Hepatocyte (in vitro differentiated cells): ENCODE results near the gene MKI67. TPM values are rescaled to one million over a fixed set of nuclear protein-coding genes. Genes with fewer than 3 reads are reported as not detected.

ENCODE experiments used
- DNase-seq: peaks from one replicate; pipeline ENCODE4 v3.0.0-alpha.2; 2016; ENCODE audit warnings: low spot score
- H2AFZ ChIP-seq: fragments of 200-600 bp; sonication (generic); 2 replicates; pipeline ENCODE4 v1.6.0; 2016; ENCODE audit warnings: antibody characterized with exemption, mild to moderate bottlenecking
- H3K27ac ChIP-seq: fragments of 200-600 bp; sonication (generic); 2 replicates; pipeline ENCODE4 v1.5.1; 2016; ENCODE audit warnings: mild to moderate bottlenecking
- H3K27me3 ChIP-seq: fragments of 200-600 bp; sonication (generic); 2 replicates; pipeline ENCODE4 v1.6.1; 2016
- H3K36me3 ChIP-seq: fragments of 200-600 bp; sonication (generic); replicated peaks from 2 replicates; pipeline ENCODE4 v1.5.1; 2016; ENCODE audit warnings: low read depth; ENCODE audit not compliant: insufficient read depth
- H3K4me1 ChIP-seq: fragments of 200-600 bp; sonication (generic); 2 replicates; pipeline ENCODE4 v1.5.1; 2016; ENCODE audit warnings: mild to moderate bottlenecking, moderate library complexity; ENCODE audit not compliant: insufficient read depth
- H3K4me2 ChIP-seq: fragments of 200-600 bp; sonication (generic); 2 replicates; pipeline ENCODE4 v1.6.0; 2016
- H3K4me3 ChIP-seq: fragments of 200-600 bp; sonication (generic); 2 replicates; pipeline ENCODE4 v1.5.1; 2016; ENCODE audit warnings: mild to moderate bottlenecking
- H3K79me2 ChIP-seq: fragments of 200-600 bp; sonication (generic); 2 replicates; pipeline ENCODE4 v1.6.0; 2017; ENCODE audit warnings: mild to moderate bottlenecking
- H3K9me2 ChIP-seq: fragments of 200-600 bp; sonication (generic); replicated peaks from 2 replicates; pipeline ENCODE4 v1.6.0; 2017; ENCODE audit warnings: mild to moderate bottlenecking; ENCODE audit not compliant: insufficient read depth
- H3K9me3 ChIP-seq: fragments of 200-600 bp; sonication (generic); 2 replicates; pipeline ENCODE4 v1.5.1; 2016; ENCODE audit warnings: low read depth, mild to moderate bottlenecking
- H4K20me1 ChIP-seq: fragments of 200-600 bp; sonication (generic); 2 replicates; pipeline ENCODE4 v1.6.0; 2016; ENCODE audit warnings: mild to moderate bottlenecking; ENCODE audit not compliant: insufficient read depth, poor library complexity, severe bottlenecking
- EZH2 ChIP-seq: fragments of 200-600 bp; sonication (generic); IDR thresholded peaks from 2 replicates; pipeline ENCODE4 v1.6.1; 2016; ENCODE audit warnings: antibody characterized with exemption, mild to moderate bottlenecking, borderline replicate concordance
- EZH2phosphoT487 ChIP-seq: fragments of 200-600 bp; sonication (generic); IDR thresholded peaks from one replicate; pipeline ENCODE4 v1.6.1; 2018; ENCODE audit warnings: antibody characterized with exemption, mild to moderate bottlenecking, low read depth, moderate library complexity; ENCODE audit not compliant: unreplicated experiment, severe bottlenecking
- WGBS: methylation state at CpG from one replicate; pipeline ENCODE4 v1.1.6; 2016; ENCODE audit warnings: low lambda C conversion rate; ENCODE audit errors: missing lambda C conversion rate; 5-methylcytosine and 5-hydroxymethylcytosine counted together
- polyA plus RNA-seq: library from polyadenylated mRNA; unstranded; fragments of >200 nt; fragmentation: Nextera tagmentation; extraction: Ambion mirVana; gene quantifications from 2 replicates; pipeline ENCODE4 v1.2.1, GENCODE V29; 2016
- total RNA-seq: library from RNA; depleted of rRNA; stranded (reverse); fragments of >200 nt; gene quantifications from 2 replicates; pipeline ENCODE4 v1.2.3, GENCODE V29; 2014
- TF ChIP-seq, protein P1 (sequence below): fragments of 200-600 bp; sonication (generic); IDR thresholded peaks from 2 replicates; pipeline ENCODE4 v1.5.1; 2016; ENCODE audit warnings: antibody characterized with exemption, mild to moderate bottlenecking; ENCODE audit not compliant: poor library complexity

The MKI67 gene
- total and polyA plus RNA-seq, 2 experiments from 2014 or later, result 8.1 to 13.1 TPM

- Histone ChIP-seq H3K4me2 (no peak overlapping the region), H4K20me1 (no peaks in the 10 kb centered on the region), H3K27ac (no peak overlapping the region), H2AFZ (no peak overlapping the region), H3K36me3 (no peaks in the 10 kb centered on the region), H3K27me3 (no peaks in the 10 kb centered on the region), H3K79me2 (no peaks in the 10 kb centered on the region), H3K4me3 (no peak overlapping the region), H3K4me1 (no peaks in the 10 kb centered on the region), H3K9me3 (no peaks in the 10 kb centered on the region), H3K9me2 (no peaks in the 10 kb centered on the region)
- WGBS, result 89% methylated on average over 8 of the region's 8 CpGs
- DNase-seq, result no peak
- TF ChIP-seq, protein P1, sequence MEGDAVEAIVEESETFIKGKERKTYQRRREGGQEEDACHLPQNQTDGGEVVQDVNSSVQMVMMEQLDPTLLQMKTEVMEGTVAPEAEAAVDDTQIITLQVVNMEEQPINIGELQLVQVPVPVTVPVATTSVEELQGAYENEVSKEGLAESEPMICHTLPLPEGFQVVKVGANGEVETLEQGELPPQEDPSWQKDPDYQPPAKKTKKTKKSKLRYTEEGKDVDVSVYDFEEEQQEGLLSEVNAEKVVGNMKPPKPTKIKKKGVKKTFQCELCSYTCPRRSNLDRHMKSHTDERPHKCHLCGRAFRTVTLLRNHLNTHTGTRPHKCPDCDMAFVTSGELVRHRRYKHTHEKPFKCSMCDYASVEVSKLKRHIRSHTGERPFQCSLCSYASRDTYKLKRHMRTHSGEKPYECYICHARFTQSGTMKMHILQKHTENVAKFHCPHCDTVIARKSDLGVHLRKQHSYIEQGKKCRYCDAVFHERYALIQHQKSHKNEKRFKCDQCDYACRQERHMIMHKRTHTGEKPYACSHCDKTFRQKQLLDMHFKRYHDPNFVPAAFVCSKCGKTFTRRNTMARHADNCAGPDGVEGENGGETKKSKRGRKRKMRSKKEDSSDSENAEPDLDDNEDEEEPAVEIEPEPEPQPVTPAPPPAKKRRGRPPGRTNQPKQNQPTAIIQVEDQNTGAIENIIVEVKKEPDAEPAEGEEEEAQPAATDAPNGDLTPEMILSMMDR, result no peak
- no peak for TF ChIP-seq EZH2phosphoT487
- TF ChIP-seq EZH2, result no peak
These were observed 23.0 kb downstream of the MKI67 start for GRCh38 chr10:128103229-128103714.

- TF ChIP-seq, protein P1, result no peak
- TF ChIP-seq EZH2phosphoT487 (no peak), EZH2 (no peak)
- 90% methylated on average over 19 of the region's 19 CpGs for WGBS
- H3K4me2 ChIP-seq, result no peak overlapping the region
- H3K36me3 ChIP-seq, result no peaks in the 10 kb centered on the region
- no peaks in the 10 kb centered on the region for H3K27me3 ChIP-seq
- DNase-seq, result no peak
- H4K20me1 ChIP-seq, result no peaks in the 10 kb centered on the region
- H3K79me2 ChIP-seq, result no peaks in the 10 kb centered on the region
- no peaks in the 10 kb centered on the region for H3K9me3 ChIP-seq
- no peak overlapping the region for H3K27ac ChIP-seq
- H3K9me2 ChIP-seq, result no peaks in the 10 kb centered on the region
- no peak overlapping the region for H2AFZ ChIP-seq
- no peaks in the 10 kb centered on the region for H3K4me1 ChIP-seq
- no peak overlapping the region for H3K4me3 ChIP-seq
These were observed 23.6 kb downstream of the MKI67 start for GRCh38 chr10:128102480-128103228.

DNA sequence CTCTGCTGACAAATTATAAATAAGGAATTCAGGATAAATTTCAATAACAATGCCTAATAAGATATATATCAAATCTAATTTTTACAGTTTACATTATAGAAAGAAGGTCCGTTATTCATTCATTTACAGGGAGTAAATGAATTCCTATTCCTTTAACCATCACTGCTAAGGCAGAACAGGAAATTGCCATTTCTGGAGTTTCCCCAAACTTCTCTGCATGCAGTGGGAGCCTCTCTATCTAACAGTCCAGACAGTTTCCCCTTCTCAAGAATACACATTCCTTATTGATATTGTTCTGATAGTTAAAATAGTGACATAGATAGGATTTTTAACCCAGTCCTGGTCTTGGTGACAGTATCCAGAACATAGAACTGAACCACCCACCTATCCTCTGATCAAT is 24.3 kb downstream of the MKI67 start:
- TF ChIP-seq, protein P1, result no peak
- TF ChIP-seq EZH2, result no peak
- no peak for TF ChIP-seq EZH2phosphoT487
- Histone ChIP-seq H4K20me1 (no peaks in the 10 kb centered on the region), H2AFZ (no peak overlapping the region), H3K27ac (no peak overlapping the region), H3K27me3 (no peaks in the 10 kb centered on the region), H3K36me3 (no peaks in the 10 kb centered on the region), H3K9me2 (no peaks in the 10 kb centered on the region), H3K4me2 (no peak overlapping the region), H3K4me3 (no peak overlapping the region), H3K79me2 (no peaks in the 10 kb centered on the region), H3K9me3 (no peaks in the 10 kb centered on the region), H3K4me1 (no peaks in the 10 kb centered on the region)
- WGBS, result 93% methylated on average over 1 of the region's 1 CpG
- no peak for DNase-seq

DNA sequence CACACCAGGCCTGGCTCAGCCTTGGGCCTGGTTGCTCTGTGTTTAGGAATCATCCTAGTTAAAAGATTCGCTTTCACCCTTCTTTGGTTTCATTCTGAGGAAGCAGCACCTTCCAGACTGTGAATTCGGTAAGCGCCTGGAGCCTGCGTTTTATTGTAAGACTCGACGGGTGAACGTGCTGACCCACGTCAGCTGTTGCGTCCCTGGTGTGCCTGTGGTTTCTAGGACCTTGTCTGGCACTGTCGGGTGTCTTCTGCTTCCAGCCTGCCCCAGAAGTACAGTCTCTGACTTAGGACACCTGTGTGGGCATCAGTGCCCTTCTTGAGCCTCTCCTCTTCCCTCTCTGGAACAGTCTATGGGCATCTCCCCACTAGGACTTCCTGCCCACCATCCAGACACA is 26.3 kb downstream of the MKI67 start:
- no peaks in the 10 kb centered on the region for H3K36me3 ChIP-seq
- no peaks in the 10 kb centered on the region for H3K9me2 ChIP-seq
- no peaks in the 10 kb centered on the region for H3K27me3 ChIP-seq
- no peaks in the 10 kb centered on the region for H3K9me3 ChIP-seq
- no peak overlapping the region for H3K4me3 ChIP-seq
- no peak overlapping the region for H3K27ac ChIP-seq
- peaks cover 8% of the 10 kb centered on the region for H3K4me1 ChIP-seq
- H3K79me2 ChIP-seq, result no peaks in the 10 kb centered on the region
- no peak overlapping the region for H3K4me2 ChIP-seq
- no peak overlapping the region for H2AFZ ChIP-seq
- no peaks in the 10 kb centered on the region for H4K20me1 ChIP-seq
- WGBS, result 97% methylated on average over 10 of the region's 10 CpGs
- TF ChIP-seq, protein P1, result no peak
- TF ChIP-seq EZH2, result no peak
- TF ChIP-seq EZH2phosphoT487, result no peak
- no peak for DNase-seq
